MM.1S (cell line): ENCODE data around the gene ASNSD1.

Experiments used
- CTCF ChIP-seq: fragments of 300-600 bp; sonication (generic); IDR thresholded peaks from 2 replicates; pipeline ENCODE4 v1.5.1; 2016; ENCODE audit warnings: antibody characterized with exemption, low read length, mixed read lengths
- EZH2 ChIP-seq: fragments of 300-600 bp; sonication (generic); optimal IDR thresholded peaks from 2 replicates; pipeline ENCODE3; 2017; ENCODE audit warnings: low read depth, mild to moderate bottlenecking, antibody characterized with exemption, low read length, mixed read lengths
- EZH2phosphoT487 ChIP-seq: fragments of 300-600 bp; sonication (generic); IDR thresholded peaks from 2 replicates; pipeline ENCODE4 v1.6.1; 2018; ENCODE audit warnings: antibody characterized with exemption, low read length

- no peak for TF ChIP-seq CTCF
- TF ChIP-seq EZH2 = no peak
- TF ChIP-seq EZH2phosphoT487 = no peak
Observed at GRCh38 chr2:189683348-189683747, 22.1 kb downstream of the ASNSD1 start.
